CD4-positive, alpha-beta T cell treated with Interleukin-15 for 1 hour (primary cell): Measurements from ENCODE around the gene FAM25C.
"Not testable (repeated sequence)": the region's sequence is repeated elsewhere in the genome, so short reads cannot be mapped to it uniquely, and the experiment has no call there.

Experiments
- DNase-seq: peaks from one replicate; pipeline ENCODE4 v3.0.0-alpha.2; 2020

Gene FAM25C

GRCh38 chr10:47999691-48000090 is at the start of gene FAM25C:
Gene FAM25C, minus strand, starts transcription at chr10:47999791. Its CDS starts 26 bp downstream, at chr10:47999765.
- DNase-seq = not testable (repeated sequence)

GRCh38 chr10:48044557-48044956 is 45.0 kb upstream of the FAM25C start:
- DNase-seq = not testable (repeated sequence)

- not testable (repeated sequence) for DNase-seq
Measured at GRCh38 chr10:48031390-48031789, 31.8 kb upstream of the FAM25C start.

GRCh38 chr10:48002306-48002705 is 2.7 kb upstream of the FAM25C start:
- not testable (repeated sequence) for DNase-seq

- not testable (repeated sequence) for DNase-seq
Measured at GRCh38 chr10:47994045-47994444, 5.5 kb downstream of the FAM25C start.

GRCh38 chr10:47992560-47992959 is 7.0 kb downstream of the FAM25C start:
- not testable (repeated sequence) for DNase-seq

- not testable (repeated sequence) for DNase-seq
Measured at GRCh38 chr10:47991706-47992105, 7.9 kb downstream of the FAM25C start.

GRCh38 chr10:47990097-47990496 is 9.5 kb downstream of the FAM25C start:
- DNase-seq = not testable (repeated sequence)

GRCh38 chr10:47989542-47989950 is 10.0 kb downstream of the FAM25C start:
- DNase-seq = not testable (repeated sequence)

GRCh38 chr10:47988718-47989541 is 10.7 kb downstream of the FAM25C start:
- DNase-seq = not testable (repeated sequence)

GRCh38 chr10:47987952-47988351 is 11.6 kb downstream of the FAM25C start:
- not testable (repeated sequence) for DNase-seq

GRCh38 chr10:47986413-47987230 is 13.0 kb downstream of the FAM25C start:
- DNase-seq = not testable (repeated sequence)

GRCh38 chr10:47975409-47975808 is 24.2 kb downstream of the FAM25C start:
- DNase-seq = not testable (repeated sequence)

- not testable (repeated sequence) for DNase-seq
Measured at GRCh38 chr10:47973131-47973530, 26.5 kb downstream of the FAM25C start.

- not testable (repeated sequence) for DNase-seq
Measured at GRCh38 chr10:47972077-47972476, 27.5 kb downstream of the FAM25C start.

- DNase-seq = not testable (repeated sequence)
Measured at GRCh38 chr10:47971598-47971997, 28.0 kb downstream of the FAM25C start.

GRCh38 chr10:47970047-47970446 is 29.5 kb downstream of the FAM25C start:
- DNase-seq = not testable (repeated sequence)

- DNase-seq = not testable (repeated sequence)
Measured at GRCh38 chr10:47968988-47969387, 30.6 kb downstream of the FAM25C start.

- DNase-seq = not testable (repeated sequence)
Measured at GRCh38 chr10:47964280-47965063, 35.1 kb downstream of the FAM25C start.

GRCh38 chr10:47962785-47963184 is 36.8 kb downstream of the FAM25C start:
- DNase-seq = not testable (repeated sequence)

- DNase-seq = not testable (repeated sequence)
Measured at GRCh38 chr10:47960699-47961098, 38.9 kb downstream of the FAM25C start.

- DNase-seq = not testable (repeated sequence)
Measured at GRCh38 chr10:47959677-47960076, 39.9 kb downstream of the FAM25C start.

GRCh38 chr10:47957158-47957557 is 42.4 kb downstream of the FAM25C start:
- DNase-seq = not testable (repeated sequence)
